Measurements from ENCODE around the gene DAAM2. TPM values are rescaled to one million over a fixed set of nuclear protein-coding genes. Genes with fewer than 3 reads are reported as not detected.

The DAAM2 gene
- total and polyA plus RNA-seq, 2 of the 8 experiments (the other 6 are each of a cell fraction or from before 2014, with no cell fraction given) = 1.5 to 2.9 TPM

DNA sequence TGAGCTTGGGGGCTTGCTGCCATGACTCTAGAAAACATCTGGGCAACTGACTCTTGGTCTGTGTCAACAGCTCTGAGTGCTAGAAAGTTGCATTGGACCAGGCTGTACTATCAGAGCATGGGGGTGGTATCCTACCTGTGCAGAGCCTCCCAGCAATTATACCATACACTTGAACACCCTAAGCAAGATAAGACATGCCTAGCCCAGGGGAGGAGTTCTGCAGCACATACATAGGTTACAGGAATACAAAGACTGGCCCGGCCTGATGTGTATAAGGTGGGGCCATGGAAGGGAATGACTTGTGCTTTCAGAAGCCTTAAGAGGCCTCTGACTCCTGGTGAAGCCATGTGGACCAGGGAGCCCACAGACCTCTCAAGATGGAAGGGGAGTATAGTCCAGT is 153.4 kb downstream of the DAAM2 start:
- Histone ChIP-seq H3K79me1 (ENCODE audit: low read depth, low read length) (no peaks in the 10 kb centered on the region), H3K9ac (replicated peaks in 1 of 4; ENCODE audit: extremely low read depth in 1 of 4, low read depth in 3 of 4, low read length in 3 of 4) (no peak overlapping the region)

More for the DNA sequence above, 153.4 kb downstream of the DAAM2 start:
- no peak overlapping the region for H3K18ac ChIP-seq (ENCODE audit: extremely low read depth, low read length)
- H3K36me3 ChIP-seq (ENCODE audit: control insufficient read depth in 2 of 4, insufficient read depth in 4 of 4, low read length in 3 of 4) = no peaks in the 10 kb centered on the region
- no peak for DNase-seq (ENCODE audit: low read depth in 1 of 2, low spot score in 2 of 2)
- H2BK15ac ChIP-seq (ENCODE audit: low read length) = no peak overlapping the region
- peaks cover 5 to 18% (median 9%) of the 10 kb centered on the region in 4 experiments for H3K4me1 ChIP-seq (replicated peaks in 1 of 4; ENCODE audit: control insufficient read depth in 3 of 4, insufficient read depth in 4 of 4, low read length in 3 of 4)
- no peak overlapping the region for H2AK5ac ChIP-seq (ENCODE audit: low read depth, low read length)
- no peak overlapping the region for H3K4ac ChIP-seq (replicated peaks; ENCODE audit: insufficient read length, low read depth, low read length)
- H4K91ac ChIP-seq (replicated peaks; ENCODE audit: insufficient read length, low read length) = no peak overlapping the region
- no peak for TF ChIP-seq RBBP5 (IDR thresholded peaks at IDR 0.05; ENCODE audit: borderline replicate concordance, low read depth, low read length)
- TF ChIP-seq CBX8 (IDR thresholded peaks at IDR 0.05; ENCODE audit: borderline replicate concordance, low read depth, low read length) = no peak
- TF ChIP-seq, protein P1, sequence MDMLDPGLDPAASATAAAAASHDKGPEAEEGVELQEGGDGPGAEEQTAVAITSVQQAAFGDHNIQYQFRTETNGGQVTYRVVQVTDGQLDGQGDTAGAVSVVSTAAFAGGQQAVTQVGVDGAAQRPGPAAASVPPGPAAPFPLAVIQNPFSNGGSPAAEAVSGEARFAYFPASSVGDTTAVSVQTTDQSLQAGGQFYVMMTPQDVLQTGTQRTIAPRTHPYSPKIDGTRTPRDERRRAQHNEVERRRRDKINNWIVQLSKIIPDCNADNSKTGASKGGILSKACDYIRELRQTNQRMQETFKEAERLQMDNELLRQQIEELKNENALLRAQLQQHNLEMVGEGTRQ (IDR thresholded peaks at IDR 0.05; ENCODE audit: low read length) = no peak
- TF ChIP-seq JUN (IDR thresholded peaks at IDR 0.05; ENCODE audit: low read depth, low read length) = no peak
- TF ChIP-seq SIX5 (IDR thresholded peaks at IDR 0.05; ENCODE audit: low read depth, low read length) = no peak
- H2BK20ac ChIP-seq (ENCODE audit: low read length) = no peak overlapping the region
- H3K56ac ChIP-seq (replicated peaks; ENCODE audit: insufficient read length, low read depth, low read length) = no peak overlapping the region
- POLR2A ChIA-PET (ENCODE audit: partially characterized antibody) = no interaction called here
- no peaks in the 10 kb centered on the region; a peak in 1 of 7 replicates for H3K27me3 ChIP-seq (replicated peaks in 1 of 4; ENCODE audit: control insufficient read depth in 3 of 4, extremely low read depth in 1 of 4, insufficient read depth in 3 of 4, low read length in 3 of 4)
- no peak overlapping the region for H4K8ac ChIP-seq (ENCODE audit: extremely low read depth, insufficient read depth, low read length)
- H3K23ac ChIP-seq (ENCODE audit: insufficient read length) = no peak overlapping the region
- H2BK12ac ChIP-seq (ENCODE audit: low read depth, low read length) = no peak overlapping the region; the same call in 1 of the 2 replicates
- CTCF ChIA-PET (ENCODE audit: partially characterized antibody) = no interaction called here
- no peak overlapping the region for H3K14ac ChIP-seq (ENCODE audit: insufficient read length)
- H2BK5ac ChIP-seq (ENCODE audit: low read depth, low read length) = no peak overlapping the region
- H3K4me3 ChIP-seq (ENCODE audit: extremely low read depth in 1 of 4, insufficient read depth in 2 of 4, low read depth in 3 of 4, low read length in 4 of 4) = no peak overlapping the region
- H4K5ac ChIP-seq (ENCODE audit: insufficient read length, low read depth, low read length) = no peak overlapping the region
- H3K9me3 ChIP-seq (ENCODE audit: insufficient read depth in 2 of 2, low read depth in 1 of 2, low read length in 1 of 2) = no peaks in the 10 kb centered on the region
- H2AFZ ChIP-seq (ENCODE audit: low read length) = no peak overlapping the region
- no peak overlapping the region for H3K4me2 ChIP-seq (ENCODE audit: insufficient read depth in 1 of 2, low read depth in 2 of 2, low read length in 2 of 2)
- H4K20me1 ChIP-seq (replicated peaks in 1 of 2; ENCODE audit: control insufficient read depth in 1 of 2, insufficient read depth in 2 of 2, low read length in 2 of 2) = no peaks in the 10 kb centered on the region
- H2BK120ac ChIP-seq (replicated peaks; ENCODE audit: low read depth, low read length) = no peak overlapping the region
- H3K27ac ChIP-seq (ENCODE audit: low read depth, low read length) = no peak overlapping the region
- no peak for FAIRE-seq
- H3K23me2 ChIP-seq (ENCODE audit: low read depth, low read length) = no peaks in the 10 kb centered on the region
- 87% methylated on average over 1 of the region's 1 CpG; no CpG with 5 or more reads in 1 of the 2 experiments for WGBS, 2 experiments (ENCODE audit: extremely low coverage in 1 of 2, insufficient coverage in 1 of 2, insufficient read length in 1 of 2, insufficient replicate concordance in 2 of 2, low coverage in 1 of 2, low lambda C conversion rate in 2 of 2, missing lambda C conversion rate in 1 of 2)
- no peaks in the 10 kb centered on the region for H3K79me2 ChIP-seq (ENCODE audit: control insufficient read depth in 1 of 2, insufficient read depth in 2 of 2, low read length in 2 of 2)
